ENCODE data around the gene CPED1. TPM values are rescaled to one million over a fixed set of nuclear protein-coding genes. Genes with fewer than 3 reads are reported as not detected.
"Not testable (repeated sequence)": the region's sequence is repeated elsewhere in the genome, so short reads cannot be mapped to it uniquely, and the experiment has no call there.

CPED1 gene
- total and polyA plus RNA-seq, 3 experiments from 2014 or later = 0.09 to 0.27 TPM; not detected in 1

- Histone ChIP-seq H3K27ac (ENCODE audit: low read depth, low read length) (no peak overlapping the region), H3K4me1 (ENCODE audit: insufficient read depth, low read length) (no peaks in the 10 kb centered on the region), H3K27me3 (ENCODE audit: insufficient read depth, low read length, poor library complexity, severe bottlenecking) (no peaks in the 10 kb centered on the region), H3K36me3 (ENCODE audit: insufficient read depth, low read length) (no peaks in the 10 kb centered on the region), H3K9me3 (ENCODE audit: low read length) (no peaks in the 10 kb centered on the region), H3K4me3 (ENCODE audit: low read length) (no peak overlapping the region)
- H3K36me3 Mint-ChIP-seq = no peaks in the 10 kb centered on the region
- no peak overlapping the region for H3K27ac Mint-ChIP-seq
- ChIA-PET CTCF (no interaction called here), POLR2A (no interaction called here)
- no peaks in the 10 kb centered on the region for H3K9me3 Mint-ChIP-seq
- DNase-seq = no peak
- H3K27me3 Mint-ChIP-seq = peaks cover 8 to 33% of the 10 kb centered on the region in 2 donors
- H3K4me1 Mint-ChIP-seq = peaks cover 0 to 8% (median 0%) of the 10 kb centered on the region in 3 donors
- H3K4me3 Mint-ChIP-seq = no peak overlapping the region
Measured at GRCh38 chr7:121027761-121028669, 39.5 kb downstream of the CPED1 start.

- no peak overlapping the region for H3K27ac ChIP-seq (ENCODE audit: low read depth, low read length)
- H3K27me3 ChIP-seq (ENCODE audit: insufficient read depth, low read length, poor library complexity, severe bottlenecking) = no peaks in the 10 kb centered on the region
- peaks cover 8 to 26% of the 10 kb centered on the region in 2 donors for H3K27me3 Mint-ChIP-seq
- H3K4me3 ChIP-seq (ENCODE audit: low read length) = no peak overlapping the region
- H3K4me3 Mint-ChIP-seq = no peak overlapping the region
- H3K9me3 Mint-ChIP-seq = no peaks in the 10 kb centered on the region
- DNase-seq = no peak
- H3K4me1 ChIP-seq (ENCODE audit: insufficient read depth, low read length) = no peaks in the 10 kb centered on the region
- no peaks in the 10 kb centered on the region for H3K36me3 ChIP-seq (ENCODE audit: insufficient read depth, low read length)
- peaks cover 0 to 8% (median 0%) of the 10 kb centered on the region in 3 donors for H3K4me1 Mint-ChIP-seq
- ChIA-PET CTCF (no interaction called here), POLR2A (no interaction called here)
- H3K27ac Mint-ChIP-seq = no peak overlapping the region
- H3K36me3 Mint-ChIP-seq = no peaks in the 10 kb centered on the region
- H3K9me3 ChIP-seq (ENCODE audit: low read length) = no peaks in the 10 kb centered on the region
Measured at GRCh38 chr7:121029302-121029701, 40.8 kb downstream of the CPED1 start.

- Mint-ChIP-seq H3K27me3 (peaks cover 5 to 26% of the 10 kb centered on the region in 2 donors), H3K4me3 (no peak overlapping the region), H3K27ac (no peak overlapping the region), H3K4me1 (peaks cover 0 to 8% (median 0%) of the 10 kb centered on the region in 3 donors), H3K36me3 (no peaks in the 10 kb centered on the region), H3K9me3 (no peaks in the 10 kb centered on the region)
- H3K27ac ChIP-seq (ENCODE audit: low read depth, low read length) = no peak overlapping the region
- H3K4me1 ChIP-seq (ENCODE audit: insufficient read depth, low read length) = no peaks in the 10 kb centered on the region
- no peak overlapping the region for H3K4me3 ChIP-seq (ENCODE audit: low read length)
- no peaks in the 10 kb centered on the region for H3K9me3 ChIP-seq (ENCODE audit: low read length)
- POLR2A ChIA-PET = no interaction called here
- no peaks in the 10 kb centered on the region for H3K27me3 ChIP-seq (ENCODE audit: insufficient read depth, low read length, poor library complexity, severe bottlenecking)
- CTCF ChIA-PET = no interaction called here
- no peaks in the 10 kb centered on the region for H3K36me3 ChIP-seq (ENCODE audit: insufficient read depth, low read length)
- DNase-seq = no peak
Measured at GRCh38 chr7:121030308-121030707, 41.8 kb downstream of the CPED1 start.

- no peak overlapping the region for H3K27ac ChIP-seq (ENCODE audit: low read depth, low read length)
- H3K27me3 Mint-ChIP-seq = peaks cover 2 to 17% of the 10 kb centered on the region in 2 donors
- H3K4me3 ChIP-seq (ENCODE audit: low read length) = no peak overlapping the region
- H3K27ac Mint-ChIP-seq = peak overlapping the region in 1 of 8 donors; percentile 51
- H3K4me3 Mint-ChIP-seq = no peak overlapping the region
- H3K4me1 ChIP-seq (ENCODE audit: insufficient read depth, low read length) = no peaks in the 10 kb centered on the region
- no peaks in the 10 kb centered on the region for H3K9me3 Mint-ChIP-seq
- DNase-seq = no peak
- ChIA-PET POLR2A (no interaction called here), CTCF (no interaction called here)
- H3K36me3 Mint-ChIP-seq = no peaks in the 10 kb centered on the region
- H3K27me3 ChIP-seq (ENCODE audit: insufficient read depth, low read length, poor library complexity, severe bottlenecking) = no peaks in the 10 kb centered on the region
- H3K9me3 ChIP-seq (ENCODE audit: low read length) = no peaks in the 10 kb centered on the region
- H3K36me3 ChIP-seq (ENCODE audit: insufficient read depth, low read length) = no peaks in the 10 kb centered on the region
- H3K4me1 Mint-ChIP-seq = no peaks in the 10 kb centered on the region
Measured at GRCh38 chr7:121032645-121033460, 44.3 kb downstream of the CPED1 start.

DNA sequence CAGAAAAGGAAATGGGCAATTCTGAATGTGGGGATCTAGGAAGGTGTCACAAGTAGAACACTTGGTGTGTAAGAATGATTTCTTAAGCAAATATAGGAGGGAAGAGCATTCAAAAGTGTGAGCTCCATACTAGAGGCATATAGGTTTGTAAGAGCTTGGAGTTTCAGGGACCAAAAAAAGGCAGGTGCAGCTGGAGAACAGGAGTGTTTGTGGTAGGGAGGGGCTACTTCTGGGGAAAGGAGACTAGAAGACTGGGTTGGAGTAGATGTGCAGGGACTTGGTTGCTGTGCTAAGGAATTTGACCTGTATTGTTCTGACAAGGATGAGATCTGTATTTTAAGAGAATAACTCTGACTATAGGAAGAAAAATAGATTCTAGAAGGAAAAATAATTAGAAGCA, 46.4 kb downstream of the CPED1 start:
- Histone ChIP-seq H3K9me3 (ENCODE audit: low read length) (no peaks in the 10 kb centered on the region), H3K27ac (ENCODE audit: low read depth, low read length) (no peak overlapping the region), H3K4me3 (ENCODE audit: low read length) (no peak overlapping the region), H3K36me3 (ENCODE audit: insufficient read depth, low read length) (no peaks in the 10 kb centered on the region), H3K4me1 (ENCODE audit: insufficient read depth, low read length) (no peaks in the 10 kb centered on the region), H3K27me3 (ENCODE audit: insufficient read depth, low read length, poor library complexity, severe bottlenecking) (no peaks in the 10 kb centered on the region)
- peaks cover 5 to 10% of the 10 kb centered on the region in 2 donors for H3K27me3 Mint-ChIP-seq
- H3K4me3 Mint-ChIP-seq = no peak overlapping the region
- H3K9me3 Mint-ChIP-seq = no peaks in the 10 kb centered on the region
- ChIA-PET CTCF (interaction anchor here (0.9 kb wide), 1 partner anchor 9 kb away, joined by 3 read pairs; no protein-coding TSS in a partner anchor), POLR2A (no interaction called here)
- no peaks in the 10 kb centered on the region for H3K36me3 Mint-ChIP-seq
- no peak for DNase-seq
- H3K27ac Mint-ChIP-seq = no peak overlapping the region
- H3K4me1 Mint-ChIP-seq = no peaks in the 10 kb centered on the region

- H3K36me3 Mint-ChIP-seq; H3K27me3 ChIP-seq (ENCODE audit: insufficient read depth, low read length, poor library complexity, severe bottlenecking); POLR2A ChIA-PET; H3K4me1 ChIP-seq (ENCODE audit: insufficient read depth, low read length); H3K36me3 ChIP-seq (ENCODE audit: insufficient read depth, low read length); H3K27ac Mint-ChIP-seq; H3K9me3 Mint-ChIP-seq; H3K4me1 Mint-ChIP-seq; H3K9me3 ChIP-seq (ENCODE audit: low read length); DNase-seq; H3K4me3 Mint-ChIP-seq; H3K4me3 ChIP-seq (ENCODE audit: low read length); CTCF ChIA-PET: not testable (repeated sequence)
- peaks cover 5 to 15% of the 10 kb centered on the region in 2 donors for H3K27me3 Mint-ChIP-seq
- H3K27ac ChIP-seq (ENCODE audit: low read depth, low read length) = peak overlapping the region; percentile 25
Measured at GRCh38 chr7:121036776-121037175, 48.3 kb downstream of the CPED1 start.

DNA sequence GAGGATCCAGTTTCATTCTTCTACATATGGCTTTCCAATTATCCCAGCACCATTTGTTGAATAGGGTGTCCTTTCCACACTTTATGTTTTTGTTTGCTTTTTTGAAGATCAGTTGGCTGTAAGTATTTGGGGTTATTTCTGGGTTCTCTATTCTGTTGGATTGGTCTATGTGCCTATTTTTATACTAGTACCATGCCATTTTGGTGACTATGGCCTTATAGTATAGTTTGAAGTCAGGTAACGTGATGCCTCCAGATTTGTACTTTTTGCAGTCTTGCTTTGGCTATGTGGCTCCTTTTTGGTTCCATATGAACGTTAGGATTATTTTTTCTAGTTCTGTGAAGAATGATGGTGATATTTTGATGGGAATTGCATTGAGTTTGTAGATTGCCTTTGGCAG, 48.8 kb downstream of the CPED1 start:
- POLR2A ChIA-PET; H3K36me3 ChIP-seq (ENCODE audit: insufficient read depth, low read length); H3K27ac Mint-ChIP-seq; DNase-seq; H3K4me1 Mint-ChIP-seq; H3K27me3 ChIP-seq (ENCODE audit: insufficient read depth, low read length, poor library complexity, severe bottlenecking); CTCF ChIA-PET; H3K9me3 ChIP-seq (ENCODE audit: low read length); H3K4me3 Mint-ChIP-seq; H3K4me1 ChIP-seq (ENCODE audit: insufficient read depth, low read length); H3K9me3 Mint-ChIP-seq; H3K4me3 ChIP-seq (ENCODE audit: low read length); H3K36me3 Mint-ChIP-seq: not testable (repeated sequence)
- H3K27me3 Mint-ChIP-seq = peaks cover 5 to 15% of the 10 kb centered on the region in 2 donors
- peak overlapping the region; percentile 25 for H3K27ac ChIP-seq (ENCODE audit: low read depth, low read length)

- H3K9me3 Mint-ChIP-seq = no peaks in the 10 kb centered on the region
- Histone ChIP-seq H3K27ac (ENCODE audit: low read depth, low read length) (peak overlapping the region; percentile 51), H3K27me3 (ENCODE audit: insufficient read depth, low read length, poor library complexity, severe bottlenecking) (no peaks in the 10 kb centered on the region), H3K4me3 (ENCODE audit: low read length) (no peak overlapping the region), H3K9me3 (ENCODE audit: low read length) (no peaks in the 10 kb centered on the region), H3K4me1 (ENCODE audit: insufficient read depth, low read length) (no peaks in the 10 kb centered on the region), H3K36me3 (ENCODE audit: insufficient read depth, low read length) (no peaks in the 10 kb centered on the region)
- no peak overlapping the region for H3K4me3 Mint-ChIP-seq
- POLR2A ChIA-PET = no interaction called here
- DNase-seq = no peak
- CTCF ChIA-PET = no interaction called here
- no peaks in the 10 kb centered on the region for H3K4me1 Mint-ChIP-seq
- H3K27ac Mint-ChIP-seq = no peak overlapping the region
- H3K36me3 Mint-ChIP-seq = no peaks in the 10 kb centered on the region
- peaks cover 5 to 15% of the 10 kb centered on the region in 2 donors for H3K27me3 Mint-ChIP-seq
Measured at GRCh38 chr7:121037957-121038716, 49.6 kb downstream of the CPED1 start.

All from CD8-positive, alpha-beta memory T cell (primary cell).